NCI-H1105 (cell line): ENCODE measurements around the gene MON2.
"Not testable (repeated sequence)": the region's sequence is repeated elsewhere in the genome, so short reads cannot be mapped to it uniquely, and the experiment has no call there.

ENCODE experiments used
- DNase-seq: peaks from one replicate; lab custom pipeline; 2025; lab: John Stamatoyannopoulos, UW

Gene MON2

GRCh38 chr12:62466594-62467491 lies at the start of gene MON2:
MON2 (plus strand) TSS chr12:62466826; CDS start chr12:62467208, 382 bp downstream.
- peak; percentile 64 for DNase-seq

- DNase-seq, result no peak
Observed at GRCh38 chr12:62426089-62426488, 40.5 kb upstream of the MON2 start.

- DNase-seq, result no peak
Observed at GRCh38 chr12:62429457-62429856, 37.2 kb upstream of the MON2 start.

- DNase-seq, result no peak
Observed at GRCh38 chr12:62434494-62435302, 31.9 kb upstream of the MON2 start.

GRCh38 chr12:62435303-62436163 lies 31.1 kb upstream of the MON2 start:
- no peak for DNase-seq

- DNase-seq, result no peak
Observed at GRCh38 chr12:62436164-62436503, 30.5 kb upstream of the MON2 start.

- DNase-seq, result no peak
Observed at GRCh38 chr12:62438098-62438692, 28.4 kb upstream of the MON2 start.

- no peak for DNase-seq
Observed at GRCh38 chr12:62446754-62447452, 19.7 kb upstream of the MON2 start.

GRCh38 chr12:62448436-62448835 lies 18.2 kb upstream of the MON2 start:
- no peak for DNase-seq

GRCh38 chr12:62455429-62455828 lies 11.2 kb upstream of the MON2 start:
- not testable (repeated sequence) for DNase-seq

GRCh38 chr12:62458626-62459025 lies 8.0 kb upstream of the MON2 start:
- no peak for DNase-seq

- no peak for DNase-seq
Observed at GRCh38 chr12:62459976-62460375, 6.7 kb upstream of the MON2 start.

GRCh38 chr12:62461171-62461837 lies 5.3 kb upstream of the MON2 start:
- DNase-seq, result not testable (repeated sequence)

GRCh38 chr12:62463252-62463651 lies 3.4 kb upstream of the MON2 start:
- DNase-seq, result not testable (repeated sequence)

GRCh38 chr12:62466018-62466593 lies 520 bp upstream of the MON2 start:
- peak; percentile 7 for DNase-seq

GRCh38 chr12:62468397-62468796 lies 1.8 kb downstream of the MON2 start:
- no peak for DNase-seq

- no peak for DNase-seq
Observed at GRCh38 chr12:62468935-62469334, 2.3 kb downstream of the MON2 start.

- DNase-seq, result no peak
Observed at GRCh38 chr12:62469704-62470103, 3.1 kb downstream of the MON2 start.

- DNase-seq, result no peak
Observed at GRCh38 chr12:62471734-62472133, 5.1 kb downstream of the MON2 start.

GRCh38 chr12:62472472-62472871 lies 5.8 kb downstream of the MON2 start:
- DNase-seq, result no peak
